ENCODE results near the gene PEX12.
A peak's percentile ranks its signal among the peaks of the same experiment; 100 is the strongest.
"Not testable (repeated sequence)": the region's sequence is repeated elsewhere in the genome, so short reads cannot be mapped to it uniquely, and the experiment has no call there.

The PEX12 gene

GRCh38 chr17:35578197-35578928 lies at the start of gene PEX12:
Gene PEX12, minus strand, starts transcription at chr17:35578571. Its CDS starts 550 bp downstream, at chr17:35578021.
- peak; percentile 86 for DNase-seq

- no peak for DNase-seq
Measured at GRCh38 chr17:35627417-35627816, 49.0 kb upstream of the PEX12 start.

GRCh38 chr17:35621768-35622167 lies 43.4 kb upstream of the PEX12 start:
- no peak for DNase-seq

GRCh38 chr17:35618628-35619027 lies 40.3 kb upstream of the PEX12 start:
- no peak for DNase-seq

- DNase-seq: no peak
Measured at GRCh38 chr17:35617505-35617904, 39.1 kb upstream of the PEX12 start.

- no peak for DNase-seq
Measured at GRCh38 chr17:35616536-35616935, 38.2 kb upstream of the PEX12 start.

GRCh38 chr17:35614810-35615209 lies 36.4 kb upstream of the PEX12 start:
- no peak for DNase-seq

GRCh38 chr17:35612924-35613521 lies 34.7 kb upstream of the PEX12 start:
- peak; percentile 6 for DNase-seq

- not testable (repeated sequence) for DNase-seq
Measured at GRCh38 chr17:35610746-35611145, 32.4 kb upstream of the PEX12 start.

GRCh38 chr17:35609831-35610230 lies 31.5 kb upstream of the PEX12 start:
- DNase-seq: no peak

GRCh38 chr17:35607239-35607847 lies 29.0 kb upstream of the PEX12 start:
- no peak for DNase-seq

GRCh38 chr17:35605678-35606077 lies 27.3 kb upstream of the PEX12 start:
- DNase-seq: peak; percentile 9

- DNase-seq: no peak
Measured at GRCh38 chr17:35603674-35604073, 25.3 kb upstream of the PEX12 start.

GRCh38 chr17:35597604-35598003 lies 19.2 kb upstream of the PEX12 start:
- DNase-seq: no peak

- no peak for DNase-seq
Measured at GRCh38 chr17:35596530-35597233, 18.3 kb upstream of the PEX12 start.

- DNase-seq: no peak
Measured at GRCh38 chr17:35596072-35596471, 17.7 kb upstream of the PEX12 start.

GRCh38 chr17:35588196-35588920 lies 10.0 kb upstream of the PEX12 start:
- DNase-seq: no peak

GRCh38 chr17:35587074-35587961 lies 8.9 kb upstream of the PEX12 start, which contains the start of gene AP2B1:
Gene AP2B1, plus strand, starts transcription at chr17:35587322. Its CDS starts 6,709 bp downstream, at chr17:35594031.
- peak; percentile 90 for DNase-seq

GRCh38 chr17:35586569-35587073 lies 8.2 kb upstream of the PEX12 start:
- no peak for DNase-seq

- DNase-seq: no peak
Measured at GRCh38 chr17:35584061-35584460, 5.7 kb upstream of the PEX12 start.

GRCh38 chr17:35578929-35579432 lies 610 bp upstream of the PEX12 start:
- peak; percentile 44 for DNase-seq

All from NCI-H526 treated with DMSO at 0.1 percent for 48 hours (cell line).